Liver (tissue), 9 donors: ENCODE measurements around the gene PKNOX1. TPM values are rescaled to one million over a fixed set of nuclear protein-coding genes. Genes with fewer than 3 reads are reported as not detected.
A peak's percentile ranks its signal among the peaks of the same experiment; 100 is the strongest.
"Not testable (repeated sequence)": the region's sequence is repeated elsewhere in the genome, so short reads cannot be mapped to it uniquely, and the experiment has no call there.

ENCODE experiments used
- DNase-seq: peaks from one replicate; pipeline ENCODE4 v3.0.0-alpha.2; 2017; ENCODE audit warnings: low spot score
- H3K27ac ChIP-seq, 2 donors: one replicate each; pipeline ENCODE4 v1.7.0; 2013; ENCODE audit warnings: inconsistent platforms in 2 of 2, low read length in 2 of 2, control low read depth in 1 of 2, low read depth in 1 of 2, mild to moderate bottlenecking in 1 of 2
- H3K27me3 ChIP-seq, 4 donors: one replicate each; pipeline versions ENCODE4 v1.6.1 to v1.7.0; 2013; ENCODE audit warnings: low read length in 3 of 4, inconsistent platforms in 1 of 4, mild to moderate bottlenecking in 1 of 4, moderate library complexity in 1 of 4; ENCODE audit not compliant: control insufficient read depth in 4 of 4, insufficient read depth in 4 of 4
- H3K36me3 ChIP-seq, 4 donors: one replicate each; pipeline versions ENCODE4 v1.6.1 to v1.7.0; 2013; ENCODE audit warnings: low read length in 3 of 4, mild to moderate bottlenecking in 3 of 4, low read depth in 1 of 4, moderate library complexity in 1 of 4; ENCODE audit not compliant: control insufficient read depth in 4 of 4, insufficient read depth in 3 of 4
- H3K4me1 ChIP-seq, 4 donors: one replicate each; pipeline versions ENCODE4 v1.6.1 to v1.7.0; 2013; ENCODE audit warnings: low read length in 3 of 4, mild to moderate bottlenecking in 3 of 4, moderate library complexity in 1 of 4; ENCODE audit not compliant: control insufficient read depth in 4 of 4, insufficient read depth in 4 of 4
- H3K4me3 ChIP-seq, 3 donors: one replicate each; pipeline versions ENCODE4 v1.6.1 to v1.7.0; 2013; ENCODE audit warnings: low read length in 3 of 3, control low read depth in 1 of 3, low read depth in 1 of 3, mild to moderate bottlenecking in 1 of 3
- H3K9ac ChIP-seq, 2 donors: one replicate each; pipeline ENCODE4 v1.7.0; 2013; ENCODE audit warnings: low read length in 2 of 2, mild to moderate bottlenecking in 2 of 2, moderate library complexity in 2 of 2, control low read depth in 1 of 2, low read depth in 1 of 2
- H3K9me3 ChIP-seq, 4 donors: one replicate each; pipeline versions ENCODE4 v1.6.1 to v1.7.0; 2013; ENCODE audit warnings: low read length in 3 of 4; ENCODE audit not compliant: control insufficient read depth in 4 of 4
- HNF4A ChIP-seq, 2 donors: conservative IDR thresholded peaks; 2 replicates each; pipeline ENCODE4 v1.6.1; 2016; ENCODE audit warnings: antibody characterized with exemption in 2 of 2, mild to moderate bottlenecking in 2 of 2
- HNF4G ChIP-seq: IDR thresholded peaks from 2 replicates; pipeline ENCODE4 v1.6.1; 2016; ENCODE audit warnings: antibody characterized with exemption
- NR2F2 ChIP-seq: IDR thresholded peaks from 2 replicates; pipeline ENCODE4 v1.6.1; 2016; ENCODE audit warnings: antibody characterized with exemption
- RXRA ChIP-seq, 2 donors: IDR thresholded peaks; 2 replicates each; pipeline ENCODE4 v1.6.1; 2017 to 2018; ENCODE audit warnings: antibody characterized with exemption in 2 of 2, mild to moderate bottlenecking in 1 of 2
- SP1 ChIP-seq: IDR thresholded peaks from 2 replicates; pipeline ENCODE4 v1.6.1; 2018; ENCODE audit warnings: antibody characterized with exemption, mild to moderate bottlenecking
- WGBS: extraction: QIAGEN DNeasy Blood & Tissue Kit; methylation state at CpG from one replicate; pipeline ENCODE4 v1.1.7; 2013; 5-methylcytosine and 5-hydroxymethylcytosine counted together
- polyA plus RNA-seq, 2 donors: library from polyadenylated mRNA; stranded (reverse) in 1 of 2; unstranded in 1 of 2; fragments of 200-250 nt in 1 of 2; fragments of >200 nt in 1 of 2; fragmentation: Nextera tagmentation in 1 of 2; extraction: Ambion mirVana in 1 of 2; gene quantifications; one replicate each; pipeline versions ENCODE4 v1.2.1 to v1.2.3, GENCODE V29; 2013 to 2015
- total RNA-seq, 2 donors: library from RNA; depleted of rRNA; stranded (reverse); fragments of >200 nt; gene quantifications; one replicate each; pipeline ENCODE4 v1.2.3, GENCODE V29; 2014
- donor health status: healthy.
- donor health status: healthy.
- donor health status: healthy.
- donor health status: healthy.
- donor health status: healthy.

Gene PKNOX1
- total and polyA plus RNA-seq, 4 donors, result 2.8 to 10.3 (median 8.0) TPM

GRCh38 chr21:43068065-43068464 is 93.7 kb downstream of the PKNOX1 start:
- not testable (repeated sequence) for H3K4me3 ChIP-seq, H3K27ac ChIP-seq, H3K27me3 ChIP-seq, H3K4me1 ChIP-seq, DNase-seq, H3K9ac ChIP-seq, H3K9me3 ChIP-seq, H3K36me3 ChIP-seq
- peak; percentile 42 to 56 for TF ChIP-seq RXRA (IDR thresholded peaks at IDR 0.05)
- TF ChIP-seq HNF4A (conservative IDR thresholded peaks at IDR 0.05), result peak; percentile 53 to 69
- TF ChIP-seq HNF4G, result peak; percentile 63
- peak; percentile 12 for TF ChIP-seq NR2F2
- TF ChIP-seq SP1, result peak; percentile 28
- 12% methylated on average over 4 of the region's 12 CpGs for WGBS

GRCh38 chr21:43069682-43070081 is 95.3 kb downstream of the PKNOX1 start:
- not testable (repeated sequence) for H3K9ac ChIP-seq, H3K36me3 ChIP-seq, H3K9me3 ChIP-seq, H3K27me3 ChIP-seq, H3K27ac ChIP-seq, DNase-seq, H3K4me1 ChIP-seq, H3K4me3 ChIP-seq
- no CpG with 5 or more reads among the region's 10 CpGs for WGBS

- not testable (repeated sequence) for H3K9me3 ChIP-seq, DNase-seq, H3K27me3 ChIP-seq, H3K9ac ChIP-seq, H3K4me3 ChIP-seq, H3K4me1 ChIP-seq, H3K27ac ChIP-seq, H3K36me3 ChIP-seq
- whole genome bisulfite sequencing, result no CpG with 5 or more reads among the region's 11 CpGs
Observed at GRCh38 chr21:43072742-43073141, 98.4 kb downstream of the PKNOX1 start.

GRCh38 chr21:43074401-43075169 is 100.2 kb downstream of the PKNOX1 start:
- DNase-seq, H3K9ac ChIP-seq, H3K27me3 ChIP-seq, H3K4me1 ChIP-seq, H3K4me3 ChIP-seq, H3K36me3 ChIP-seq, H3K27ac ChIP-seq, H3K9me3 ChIP-seq: not testable (repeated sequence)
- no CpG with 5 or more reads among the region's 74 CpGs for WGBS

GRCh38 chr21:43075170-43076022 is 101.0 kb downstream of the PKNOX1 start, which contains the start of gene CBS:
Gene CBS, minus strand, starts transcription at chr21:43075835. Its CDS starts 3,642 bp downstream, at chr21:43072193.
- not testable (repeated sequence) for DNase-seq, H3K4me3 ChIP-seq, H3K9ac ChIP-seq, H3K4me1 ChIP-seq, H3K27me3 ChIP-seq, H3K27ac ChIP-seq, H3K9me3 ChIP-seq, H3K36me3 ChIP-seq
- no CpG with 5 or more reads among the region's 84 CpGs for WGBS

- H3K4me1 ChIP-seq, H3K27ac ChIP-seq, H3K27me3 ChIP-seq, DNase-seq, H3K36me3 ChIP-seq, H3K9ac ChIP-seq, H3K4me3 ChIP-seq, H3K9me3 ChIP-seq: not testable (repeated sequence)
- WGBS, result no CpG with 5 or more reads among the region's 77 CpGs
Observed at GRCh38 chr21:43076023-43076637, 101.8 kb downstream of the PKNOX1 start.

- H3K27me3 ChIP-seq, H3K36me3 ChIP-seq, H3K4me1 ChIP-seq, H3K9me3 ChIP-seq, DNase-seq, H3K27ac ChIP-seq, H3K4me3 ChIP-seq, H3K9ac ChIP-seq: not testable (repeated sequence)
- WGBS, result 32% methylated on average over 12 of the region's 28 CpGs
Observed at GRCh38 chr21:43076643-43077042, 102.3 kb downstream of the PKNOX1 start.
